HG03039 (cell line): ENCODE data around the gene CCNE1.

Experiments
- ATAC-seq: cut with Tn5 transposase; IDR thresholded peaks from one replicate; pipeline ENCODE4 v1.9.1; 2021; ENCODE audit warnings: mild to moderate bottlenecking, moderate library complexity; ENCODE audit not compliant: unreplicated experiment

Gene CCNE1

GRCh38 chr19:29872224-29872731 lies 60.5 kb downstream of the CCNE1 start:
- ATAC-seq: no peak

DNA sequence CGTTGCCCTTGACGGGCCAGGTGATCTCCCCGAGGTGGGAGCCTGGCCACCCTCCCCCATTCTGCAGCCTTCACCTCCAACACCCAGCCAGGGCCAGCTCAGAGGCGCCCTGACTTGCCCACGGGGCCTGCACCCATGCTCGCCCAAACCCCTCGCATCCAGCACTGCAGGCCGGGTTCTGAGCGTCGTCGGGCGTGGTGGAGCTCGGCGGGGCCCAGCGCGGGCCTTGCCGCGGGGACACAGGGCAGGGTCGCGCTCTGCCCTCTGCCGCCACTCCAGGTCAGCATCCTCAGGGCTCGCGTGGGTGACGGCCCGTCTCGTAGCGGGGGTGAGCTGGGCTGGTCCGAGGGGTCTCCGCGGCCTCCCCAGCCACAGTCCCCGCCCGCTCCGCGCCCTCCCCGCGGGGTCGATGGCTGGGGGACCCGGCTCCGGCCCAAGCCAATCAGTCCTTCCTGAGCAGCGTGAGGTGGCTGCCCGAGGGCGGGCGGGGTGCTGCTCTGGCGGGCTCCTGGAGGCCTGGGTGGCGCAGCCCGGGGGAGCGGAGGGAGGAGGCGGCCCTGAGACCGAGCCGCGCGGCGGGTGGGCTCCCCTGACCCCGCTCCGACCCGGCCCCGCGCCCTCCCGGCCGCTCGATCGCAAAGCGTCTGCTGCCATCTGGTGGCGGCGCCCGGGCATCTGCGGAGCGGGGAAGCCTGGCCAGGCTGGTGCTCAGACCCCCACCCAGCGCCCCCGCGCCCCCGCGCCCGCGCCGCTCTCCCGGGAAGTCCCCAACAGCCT lies 61.4 kb downstream of the CCNE1 start:
- ATAC-seq: no peak
